Measurements from ENCODE around the gene DLX1.

GRCh38 chr2:172101821-172102390 lies 16.6 kb downstream of the DLX1 start:
- no peak for TF ChIP-seq POLR2AphosphoS5 (IDR thresholded peaks at IDR 0.05; ENCODE audit: low read depth, low read length)
- no peak for TF ChIP-seq POLR2A (IDR thresholded peaks at IDR 0.05; ENCODE audit: low read depth, low read length)
